Thyroid gland (tissue), 4 donors: ENCODE results near the gene SERINC3. TPM values are rescaled to one million over a fixed set of nuclear protein-coding genes. Genes with fewer than 3 reads are reported as not detected.
A peak's percentile ranks its signal among the peaks of the same experiment; 100 is the strongest.

Experiments used
- DNase-seq, 2 donors: peaks; one replicate each; pipeline ENCODE4 v3.0.0-alpha.2; 2019
- H3K27ac ChIP-seq, 3 donors: fragments of 200-600 bp; sonication (generic); 1 replicate in 2 of 3; 2 replicates in 1 of 3; pipeline ENCODE4 v1.5.1; 2016 to 2019; ENCODE audit warnings: mild to moderate bottlenecking in 1 of 3, moderate library complexity in 1 of 3
- H3K27me3 ChIP-seq: fragments of 200-600 bp; sonication (generic); one replicate; pipeline ENCODE4 v1.5.1; 2019
- H3K36me3 ChIP-seq, 2 donors: fragments of 200-600 bp; sonication (generic); one replicate each; pipeline ENCODE4 v1.5.1; 2016 to 2019
- H3K4me1 ChIP-seq, 2 donors: fragments of 200-600 bp; sonication (generic); one replicate each; pipeline ENCODE4 v1.5.1; 2017 to 2019
- H3K4me3 ChIP-seq, 3 donors: fragments of 200-600 bp; sonication (generic); replicated peaks in 1 of 3; 1 replicate in 2 of 3; 2 replicates in 1 of 3; pipeline ENCODE4 v1.5.1; 2016; ENCODE audit warnings: mild to moderate bottlenecking in 1 of 3
- H3K9me3 ChIP-seq: fragments of 200-600 bp; sonication (generic); one replicate; pipeline ENCODE4 v1.5.1; 2017
- POLR2A ChIP-seq, 2 donors: fragments of 450-650 bp; IDR thresholded peaks; one replicate each; pipeline ENCODE4 v1.6.1; 2017; ENCODE audit warnings: antibody characterized with exemption in 2 of 2, mild to moderate bottlenecking in 2 of 2, moderate library complexity in 1 of 2
- WGBS, 2 donors: methylation state at CpG; one replicate each; pipeline ENCODE4 v1.1.5; 2017; 5-methylcytosine and 5-hydroxymethylcytosine counted together
- intact Hi-C: fragments of 100-400 bp; cut with DNase I; formaldehyde crosslinking; loops from one replicate; pipeline ENCODE4 v1.15.1; 2023
- total RNA-seq, 4 donors: library from RNA; depleted of rRNA; stranded (reverse); fragments of >200 nt; gene quantifications; one replicate each; pipeline ENCODE4 v1.2.3, GENCODE V29; 2016
- TF ChIP-seq, protein P1 (sequence below), 6 experiments: fragments of 200-600 bp in 3 of 6; fragments of 450-650 bp in 3 of 6; sonication (generic) in 3 of 6; IDR thresholded peaks; one replicate each; pipeline ENCODE4 v1.5.1; 2016 to 2019; ENCODE audit warnings: antibody characterized with exemption in 6 of 6, mild to moderate bottlenecking in 2 of 6, inconsistent platforms in 1 of 6, moderate library complexity in 1 of 6

SERINC3 gene
- total RNA-seq, 4 donors from 2014 or later: 113 to 140 (median 137) TPM

DNA sequence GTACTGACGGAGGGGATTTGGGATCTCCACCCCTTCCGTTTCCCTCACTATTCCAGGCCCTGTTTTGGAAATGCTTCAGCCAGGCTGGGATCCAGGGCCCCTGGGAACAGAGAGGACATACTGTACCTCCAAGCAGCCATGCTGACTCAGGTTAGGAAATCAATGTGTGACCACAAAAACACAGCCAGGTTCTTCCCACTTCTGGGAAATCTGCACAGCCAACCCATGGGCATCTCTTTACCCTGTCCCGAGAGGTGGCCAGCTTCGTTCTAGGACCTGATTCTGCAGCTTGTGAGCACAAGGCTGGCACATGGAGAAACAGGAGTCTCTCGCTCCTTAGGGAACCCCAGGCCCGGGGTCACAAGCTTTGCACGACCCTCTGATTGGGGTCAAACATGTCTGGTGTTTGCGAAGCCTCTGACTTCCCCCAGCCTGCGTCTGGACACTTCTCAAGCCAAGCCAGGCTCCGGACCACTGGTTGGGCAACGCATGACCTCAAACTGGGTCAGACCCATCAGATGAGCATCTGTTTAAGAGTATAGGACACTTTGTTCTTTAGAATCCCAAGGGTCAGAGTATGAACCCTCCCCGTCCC is 54.5 kb downstream of the SERINC3 start:
- no peak overlapping the region for H3K4me3 ChIP-seq
- H3K4me1 ChIP-seq: peaks cover 0 to 13% of the 10 kb centered on the region in 2 donors
- no peaks in the 10 kb centered on the region for H3K9me3 ChIP-seq
- intact Hi-C loops: loop anchor here (10.0 kb wide), 1 partner anchor 73 kb away; no protein-coding TSS in a partner anchor
- H3K27ac ChIP-seq: no peak overlapping the region
- WGBS, 2 donors: 59 to 75% methylated on average over 8 to 12 of the region's 12 CpGs
- no peaks in the 10 kb centered on the region for H3K27me3 ChIP-seq
- DNase-seq: peak; percentile 27 to 33
- no peak for TF ChIP-seq POLR2A (IDR thresholded peaks at IDR 0.05)
- TF ChIP-seq, protein P1, sequence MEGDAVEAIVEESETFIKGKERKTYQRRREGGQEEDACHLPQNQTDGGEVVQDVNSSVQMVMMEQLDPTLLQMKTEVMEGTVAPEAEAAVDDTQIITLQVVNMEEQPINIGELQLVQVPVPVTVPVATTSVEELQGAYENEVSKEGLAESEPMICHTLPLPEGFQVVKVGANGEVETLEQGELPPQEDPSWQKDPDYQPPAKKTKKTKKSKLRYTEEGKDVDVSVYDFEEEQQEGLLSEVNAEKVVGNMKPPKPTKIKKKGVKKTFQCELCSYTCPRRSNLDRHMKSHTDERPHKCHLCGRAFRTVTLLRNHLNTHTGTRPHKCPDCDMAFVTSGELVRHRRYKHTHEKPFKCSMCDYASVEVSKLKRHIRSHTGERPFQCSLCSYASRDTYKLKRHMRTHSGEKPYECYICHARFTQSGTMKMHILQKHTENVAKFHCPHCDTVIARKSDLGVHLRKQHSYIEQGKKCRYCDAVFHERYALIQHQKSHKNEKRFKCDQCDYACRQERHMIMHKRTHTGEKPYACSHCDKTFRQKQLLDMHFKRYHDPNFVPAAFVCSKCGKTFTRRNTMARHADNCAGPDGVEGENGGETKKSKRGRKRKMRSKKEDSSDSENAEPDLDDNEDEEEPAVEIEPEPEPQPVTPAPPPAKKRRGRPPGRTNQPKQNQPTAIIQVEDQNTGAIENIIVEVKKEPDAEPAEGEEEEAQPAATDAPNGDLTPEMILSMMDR (IDR thresholded peaks at IDR 0.05): no peak
- no peaks in the 10 kb centered on the region for H3K36me3 ChIP-seq

DNA sequence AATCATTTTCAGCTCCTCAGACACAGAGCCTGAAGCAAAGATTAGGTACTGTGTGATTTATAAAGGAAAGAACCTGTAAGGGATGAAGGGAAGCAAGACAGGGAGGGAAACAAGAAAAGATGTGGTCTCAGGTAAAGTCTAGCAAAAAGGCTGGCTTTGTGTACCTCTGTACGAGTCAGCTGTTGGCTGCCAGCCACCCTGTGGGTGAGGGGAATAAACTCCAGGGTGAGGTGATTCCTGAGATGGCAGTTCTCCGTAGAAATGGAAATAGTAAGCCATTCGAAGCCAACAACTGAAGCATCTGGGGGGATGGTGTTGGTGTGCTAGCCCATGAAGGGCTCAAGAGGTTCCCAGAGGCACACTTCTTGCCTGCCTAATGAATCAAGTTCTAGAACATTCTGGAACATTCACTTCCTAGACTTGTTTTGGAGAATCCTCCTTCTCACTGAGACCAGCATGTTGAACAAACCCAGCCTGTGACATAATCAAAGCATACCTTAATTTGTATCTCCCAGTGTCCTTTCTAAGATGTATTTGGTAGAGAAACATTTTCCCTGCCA is 56.8 kb downstream of the SERINC3 start:
- Histone ChIP-seq H3K27me3 (no peaks in the 10 kb centered on the region), H3K9me3 (no peaks in the 10 kb centered on the region), H3K36me3 (no peaks in the 10 kb centered on the region), H3K27ac (peak overlapping the region; percentile 30 to 74 (median 40)), H3K4me1 (peaks cover 0 to 13% of the 10 kb centered on the region in 2 donors), H3K4me3 (no peak overlapping the region)
- WGBS, 2 donors: 23 to 25% methylated on average over 3 of the region's 3 CpGs
- DNase-seq: peak; percentile 84 to 91
- intact Hi-C loops: loop anchor here (10.0 kb wide), 1 partner anchor 70 kb away; no protein-coding TSS in a partner anchor
- TF ChIP-seq, protein P1 (IDR thresholded peaks at IDR 0.05): no peak
- no peak for TF ChIP-seq POLR2A (IDR thresholded peaks at IDR 0.05)

DNA sequence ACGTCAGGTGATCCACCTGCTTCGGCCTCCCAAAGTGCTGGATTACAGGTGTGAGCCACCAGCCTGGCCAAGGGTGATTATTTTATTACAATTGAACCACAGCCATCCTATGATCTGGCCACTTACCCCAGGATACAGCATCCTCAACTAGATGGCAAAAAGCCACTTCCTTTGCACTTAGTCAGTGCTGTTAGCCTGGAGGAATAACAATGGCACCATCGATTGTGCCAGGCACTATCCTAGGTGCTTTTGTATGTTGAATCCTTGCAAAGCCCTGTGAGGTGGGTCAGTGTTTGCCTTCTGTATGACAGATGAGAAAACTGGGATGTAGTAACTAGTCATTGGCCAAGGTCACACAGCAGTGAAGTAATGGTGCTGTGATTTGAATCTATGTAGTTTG is 57.4 kb downstream of the SERINC3 start:
- no peaks in the 10 kb centered on the region for H3K36me3 ChIP-seq
- H3K27me3 ChIP-seq: no peaks in the 10 kb centered on the region
- DNase-seq: no peak
- peaks cover 0 to 13% of the 10 kb centered on the region in 2 donors for H3K4me1 ChIP-seq
- TF ChIP-seq, protein P1 (IDR thresholded peaks at IDR 0.05): no peak
- TF ChIP-seq POLR2A (IDR thresholded peaks at IDR 0.05): no peak
- peak overlapping the region in 2 of 3 donors; percentile 40 to 74 for H3K27ac ChIP-seq
- 71 to 100% methylated on average over 2 to 3 of the region's 3 CpGs for WGBS, 2 donors
- no peak overlapping the region for H3K4me3 ChIP-seq
- no peaks in the 10 kb centered on the region for H3K9me3 ChIP-seq
- intact Hi-C loops: loop anchor here (10.0 kb wide), 1 partner anchor 70 kb away; no protein-coding TSS in a partner anchor

DNA sequence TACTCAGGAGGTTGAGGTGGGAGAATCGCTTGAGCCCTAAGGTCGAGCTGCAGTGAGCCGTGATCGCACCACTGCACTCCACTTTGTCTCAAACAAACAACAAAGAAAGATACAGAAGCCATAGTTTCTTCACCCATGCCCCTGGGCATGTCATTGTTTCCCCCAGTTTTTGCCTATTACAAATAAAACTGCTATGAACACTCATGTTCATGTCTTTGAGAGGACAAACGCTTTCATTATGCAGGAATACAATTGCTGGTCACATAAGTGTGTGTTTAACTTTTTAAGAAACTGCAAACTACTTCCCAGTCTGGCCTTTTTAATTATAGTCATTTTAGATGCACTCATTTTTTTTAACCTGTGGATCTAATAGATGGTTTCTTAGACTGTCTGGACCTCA is 58.4 kb downstream of the SERINC3 start:
- WGBS, 2 donors: 41 to 75% methylated on average over 5 of the region's 5 CpGs
- Histone ChIP-seq H3K27ac (no peak overlapping the region), H3K36me3 (no peaks in the 10 kb centered on the region), H3K4me1 (peaks cover 0 to 13% of the 10 kb centered on the region in 2 donors), H3K27me3 (no peaks in the 10 kb centered on the region), H3K9me3 (no peaks in the 10 kb centered on the region), H3K4me3 (no peak overlapping the region)
- intact Hi-C loops: loop anchor here (10.0 kb wide), 1 partner anchor 69 kb away; no protein-coding TSS in a partner anchor
- no peak for TF ChIP-seq POLR2A (IDR thresholded peaks at IDR 0.05)
- TF ChIP-seq, protein P1 (IDR thresholded peaks at IDR 0.05): no peak
- DNase-seq: no peak

DNA sequence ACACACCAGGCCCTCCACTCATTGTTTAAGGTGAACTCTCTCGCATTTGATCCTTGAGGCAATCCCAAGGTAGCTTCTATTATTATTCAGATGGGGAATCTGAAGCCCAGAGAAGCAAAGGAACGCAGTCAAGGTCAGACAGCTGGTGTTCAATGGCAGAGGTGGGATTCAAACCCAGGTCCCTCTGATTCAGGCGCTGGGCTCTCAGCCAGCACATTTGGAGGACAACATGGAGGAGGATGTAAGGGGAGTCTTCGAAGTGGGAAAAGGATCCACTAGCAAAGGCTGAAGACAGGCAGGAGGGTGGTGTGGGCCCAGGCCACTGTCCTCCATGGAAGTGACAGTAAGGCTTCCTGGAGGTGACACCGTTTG is 60.1 kb downstream of the SERINC3 start:
- intact Hi-C loops: loop anchor here (10.0 kb wide), 1 partner anchor 67 kb away; no protein-coding TSS in a partner anchor
- H3K36me3 ChIP-seq: no peaks in the 10 kb centered on the region
- no peak overlapping the region for H3K4me3 ChIP-seq
- H3K4me1 ChIP-seq: peaks cover 0 to 13% of the 10 kb centered on the region in 2 donors
- no peak for DNase-seq
- H3K27ac ChIP-seq: no peak overlapping the region
- H3K9me3 ChIP-seq: no peaks in the 10 kb centered on the region
- WGBS, 2 donors: 77 to 86% methylated on average over 5 of the region's 5 CpGs
- no peaks in the 10 kb centered on the region for H3K27me3 ChIP-seq
- TF ChIP-seq, protein P1 (IDR thresholded peaks at IDR 0.05): no peak
- TF ChIP-seq POLR2A (IDR thresholded peaks at IDR 0.05): no peak
